Measurements from ENCODE around the gene TEDC1.
A peak's percentile ranks its signal among the peaks of the same experiment; 100 is the strongest.

The TEDC1 gene

GRCh38 chr14:105537580-105538474 is 46.8 kb downstream of the TEDC1 start (continued):
- TF ChIP-seq ZBTB11 (tag by site-specific recombination; conservative IDR thresholded peaks at IDR 0.05; ENCODE audit: low read depth), result no peak
- no peak for TF ChIP-seq ZNF132 (tag by site-specific recombination; IDR thresholded peaks at IDR 0.05; ENCODE audit: borderline replicate concordance)
- no peak for TF ChIP-seq ZNF580 (tag by site-specific recombination; IDR thresholded peaks at IDR 0.05)
- no peak for TF ChIP-seq ZNF76 (tag by site-specific recombination; IDR thresholded peaks at IDR 0.05; ENCODE audit: borderline replicate concordance, low read depth)
- no peak for TF ChIP-seq ZNF292 (tag by site-specific recombination; IDR thresholded peaks at IDR 0.05; ENCODE audit: borderline replicate concordance, low read depth)
- peak; percentile 69 for TF ChIP-seq ZNF121 (tag by site-specific recombination; IDR thresholded peaks at IDR 0.05)
- TF ChIP-seq EGR2 (tag by site-specific recombination; IDR thresholded peaks at IDR 0.05; ENCODE audit: low read depth), result peak; percentile 48; the same call in 1 of the 2 replicates
- TF ChIP-seq ZSCAN4 (tag by site-specific recombination; IDR thresholded peaks at IDR 0.05), result no peak
- no peak for TF ChIP-seq ZBTB48 (tag by site-specific recombination; IDR thresholded peaks at IDR 0.05)
- no peak for TF ChIP-seq ZNF391 (tag by site-specific recombination; IDR thresholded peaks at IDR 0.05; ENCODE audit: borderline replicate concordance, low read depth)
- 0 out of 2 replicates have a peak, but pooled peaks have one; percentile 47 for TF ChIP-seq ZNF785 (tag by site-specific recombination; IDR thresholded peaks at IDR 0.05)
- no peak for TF ChIP-seq ZNF518A (tag by site-specific recombination; conservative IDR thresholded peaks at IDR 0.05; ENCODE audit: low read depth)
- TF ChIP-seq ZNF18 (tag by site-specific recombination; IDR thresholded peaks at IDR 0.05), result no peak
- TF ChIP-seq ZSCAN30 (tag by site-specific recombination; IDR thresholded peaks at IDR 0.05), result 0 out of 2 replicates have a peak, but pooled peaks have one; percentile 26
- peak; percentile 68 for TF ChIP-seq GLIS2 (tag by site-specific recombination; IDR thresholded peaks at IDR 0.05)
- TF ChIP-seq ZNF571 (tag by site-specific recombination; IDR thresholded peaks at IDR 0.05), result no peak
- no peak for TF ChIP-seq ZNF266 (tag by site-specific recombination; IDR thresholded peaks at IDR 0.05; ENCODE audit: low read depth)
- no peak for TF ChIP-seq ZNF138 (tag by site-specific recombination; IDR thresholded peaks at IDR 0.05; ENCODE audit: borderline replicate concordance)
- no peak for TF ChIP-seq ZNF623 (tag by site-specific recombination; IDR thresholded peaks at IDR 0.05)
- TF ChIP-seq ZBTB26 (tag by site-specific recombination; optimal IDR thresholded peaks at IDR 0.05), result peak; percentile 14
- TF ChIP-seq ZNF423 (tag by site-specific recombination; IDR thresholded peaks at IDR 0.05), result no peak
- TF ChIP-seq ZNF398 (tag by site-specific recombination; IDR thresholded peaks at IDR 0.05), result no peak
